ENCODE measurements around the gene DNAJC9.

The DNAJC9 gene

DNA sequence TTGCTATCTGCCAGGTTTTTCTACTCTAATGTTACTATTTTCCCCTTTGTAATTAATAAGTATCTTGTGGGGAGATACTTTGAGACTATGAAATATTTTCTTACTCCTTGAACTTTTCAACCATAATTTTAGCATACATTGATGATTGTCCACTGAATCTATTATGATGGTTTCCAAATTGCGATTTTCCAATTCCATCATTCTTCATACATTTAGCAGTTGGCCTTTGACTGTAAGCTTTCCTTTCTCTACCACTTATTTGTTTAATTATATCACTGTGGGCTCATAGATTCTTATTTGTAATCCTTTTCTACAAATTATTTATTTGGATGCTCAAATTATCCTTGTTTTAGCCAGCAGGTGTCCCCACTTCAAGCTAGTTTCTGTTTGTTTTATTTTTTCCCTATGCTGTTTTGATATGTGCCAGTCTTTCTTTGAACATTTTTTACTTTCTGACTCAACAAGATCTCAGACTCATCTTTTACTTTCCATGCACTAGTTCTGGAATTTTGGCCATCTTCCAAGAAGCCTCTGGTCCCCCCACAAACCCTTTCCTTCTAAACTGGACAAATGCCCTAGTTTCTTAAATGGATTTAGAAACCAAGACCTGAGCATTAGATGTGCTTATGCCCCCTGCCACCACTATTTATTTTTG, 16.8 kb upstream of the DNAJC9 start:
- TF ChIP-seq EZH2phosphoT487 (IDR thresholded peaks at IDR 0.05; ENCODE audit: borderline replicate concordance): no peak
- peak; percentile 80 for TF ChIP-seq CTCF (conservative IDR thresholded peaks at IDR 0.05; ENCODE audit: low read length)
- Histone ChIP-seq H4K20me1 (ENCODE audit: insufficient read depth, low read length, poor library complexity, severe bottlenecking) (no peaks in the 10 kb centered on the region), H3K9me3 (ENCODE audit: insufficient read depth, low read depth, low read length) (no peaks in the 10 kb centered on the region), H3K4me3 (ENCODE audit: low read length, poor library complexity, severe bottlenecking) (no peak overlapping the region), H3K36me3 (ENCODE audit: insufficient read depth, low read length) (no peaks in the 10 kb centered on the region), H3K4me1 (ENCODE audit: insufficient read depth, low read length, poor library complexity, severe bottlenecking) (no peaks in the 10 kb centered on the region), H3K9me2 (replicated peaks; ENCODE audit: low read depth, low read length) (no peaks in the 10 kb centered on the region), H3K79me2 (ENCODE audit: insufficient read depth, low read length) (no peaks in the 10 kb centered on the region), H3K9ac (ENCODE audit: low read depth, low read length, poor library complexity, severe bottlenecking) (peak overlapping the region; percentile 12), H2AFZ (ENCODE audit: low read length) (peak overlapping the region; percentile 57; the same call in 1 of the 2 replicates), H3K4me2 (ENCODE audit: low read depth, low read length, poor library complexity, severe bottlenecking) (peak overlapping the region; percentile 27), H3K27me3 (ENCODE audit: insufficient read depth, low read length, poor library complexity, severe bottlenecking) (no peaks in the 10 kb centered on the region), H3F3A (ENCODE audit: low read depth) (no peaks in the 10 kb centered on the region)

DNA sequence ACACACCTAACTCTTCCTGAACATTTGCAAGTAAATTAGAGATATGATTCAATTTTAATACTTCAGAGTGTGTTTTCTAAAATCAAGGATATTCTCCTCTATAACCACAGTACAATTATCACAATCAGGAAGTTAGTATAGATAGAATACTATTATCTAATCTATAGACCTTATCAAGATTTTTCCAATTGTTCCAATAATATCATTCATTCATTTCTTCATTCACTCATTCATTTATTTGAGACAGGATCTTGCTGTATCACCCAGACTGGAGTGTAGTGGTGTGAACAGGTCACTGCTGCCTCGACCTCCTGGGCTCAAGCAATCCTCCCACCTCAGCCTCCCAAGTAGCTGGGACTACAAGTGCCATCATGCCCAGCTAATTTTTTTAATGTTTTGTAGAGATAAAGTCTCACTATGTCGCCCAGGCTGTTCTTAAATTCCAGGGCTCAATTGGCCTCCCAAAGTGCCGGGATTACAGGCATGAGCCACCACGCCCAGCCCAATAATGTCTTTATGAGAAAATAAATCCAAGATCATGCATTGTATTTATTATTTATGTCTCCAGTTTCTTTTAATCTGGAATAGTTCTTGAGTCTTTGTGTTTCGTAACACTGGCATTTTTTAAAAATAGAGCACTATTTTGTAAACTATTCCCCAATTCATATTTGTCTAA, 16.0 kb upstream of the DNAJC9 start:
- H3K36me3 ChIP-seq (ENCODE audit: insufficient read depth, low read length): no peaks in the 10 kb centered on the region
- H2AFZ ChIP-seq (ENCODE audit: low read length): peak overlapping the region; percentile 42; the same call in 1 of the 2 replicates
- H4K20me1 ChIP-seq (ENCODE audit: insufficient read depth, low read length, poor library complexity, severe bottlenecking): no peaks in the 10 kb centered on the region
- H3F3A ChIP-seq (ENCODE audit: low read depth): no peaks in the 10 kb centered on the region
- H3K4me3 ChIP-seq (ENCODE audit: low read length, poor library complexity, severe bottlenecking): no peak overlapping the region
- no peak for TF ChIP-seq EZH2phosphoT487 (IDR thresholded peaks at IDR 0.05; ENCODE audit: borderline replicate concordance)
- no peaks in the 10 kb centered on the region for H3K9me3 ChIP-seq (ENCODE audit: insufficient read depth, low read depth, low read length)
- no peaks in the 10 kb centered on the region for H3K9me2 ChIP-seq (replicated peaks; ENCODE audit: low read depth, low read length)
- H3K79me2 ChIP-seq (ENCODE audit: insufficient read depth, low read length): no peaks in the 10 kb centered on the region
- H3K9ac ChIP-seq (ENCODE audit: low read depth, low read length, poor library complexity, severe bottlenecking): no peak overlapping the region
- H3K27me3 ChIP-seq (ENCODE audit: insufficient read depth, low read length, poor library complexity, severe bottlenecking): no peaks in the 10 kb centered on the region
- no peak overlapping the region for H3K4me2 ChIP-seq (ENCODE audit: low read depth, low read length, poor library complexity, severe bottlenecking)
- H3K4me1 ChIP-seq (ENCODE audit: insufficient read depth, low read length, poor library complexity, severe bottlenecking): no peaks in the 10 kb centered on the region

- H3K79me2 ChIP-seq (ENCODE audit: insufficient read depth, low read length): no peaks in the 10 kb centered on the region
- no peaks in the 10 kb centered on the region for H3K36me3 ChIP-seq (ENCODE audit: insufficient read depth, low read length)
- H3K9ac ChIP-seq (ENCODE audit: low read depth, low read length, poor library complexity, severe bottlenecking): no peak overlapping the region
- no peaks in the 10 kb centered on the region for H3F3A ChIP-seq (ENCODE audit: low read depth)
- no peak overlapping the region for H2AFZ ChIP-seq (ENCODE audit: low read length)
- H3K27me3 ChIP-seq (ENCODE audit: insufficient read depth, low read length, poor library complexity, severe bottlenecking): no peaks in the 10 kb centered on the region
- H4K20me1 ChIP-seq (ENCODE audit: insufficient read depth, low read length, poor library complexity, severe bottlenecking): no peaks in the 10 kb centered on the region
- no peak overlapping the region for H3K4me3 ChIP-seq (ENCODE audit: low read length, poor library complexity, severe bottlenecking)
- no peaks in the 10 kb centered on the region for H3K4me1 ChIP-seq (ENCODE audit: insufficient read depth, low read length, poor library complexity, severe bottlenecking)
- TF ChIP-seq EZH2phosphoT487 (IDR thresholded peaks at IDR 0.05; ENCODE audit: borderline replicate concordance): no peak
- TF ChIP-seq CTCF (conservative IDR thresholded peaks at IDR 0.05; ENCODE audit: low read length): no peak
- H3K9me2 ChIP-seq (replicated peaks; ENCODE audit: low read depth, low read length): no peaks in the 10 kb centered on the region
- H3K4me2 ChIP-seq (ENCODE audit: low read depth, low read length, poor library complexity, severe bottlenecking): no peak overlapping the region
- H3K9me3 ChIP-seq (ENCODE audit: insufficient read depth, low read depth, low read length): no peaks in the 10 kb centered on the region
Measured at GRCh38 chr10:73262105-73262730, 15.2 kb upstream of the DNAJC9 start.
